ENCODE results near the gene RBMXL3. TPM values are rescaled to one million over a fixed set of nuclear protein-coding genes. Genes with fewer than 3 reads are reported as not detected.

RBMXL3 gene
- total and polyA plus RNA-seq, 2 of the 8 experiments (the other 6 are each of a cell fraction or from before 2014, with no cell fraction given), result not detected

GRCh38 chrX:115232933-115233496 is 43.8 kb downstream of the RBMXL3 start (continued):
- TF ChIP-seq SIX5 (IDR thresholded peaks at IDR 0.05; ENCODE audit: low read depth, low read length) (no peak), RFX5 (IDR thresholded peaks at IDR 0.05; ENCODE audit: borderline replicate concordance, low read depth, low read length) (no peak), TEAD4 (IDR thresholded peaks at IDR 0.05; ENCODE audit: low read depth, low read length) (no peak)

All from H1 (cell line).